ENCODE measurements around the gene BAIAP3. TPM values are rescaled to one million over a fixed set of nuclear protein-coding genes. Genes with fewer than 3 reads are reported as not detected.

BAIAP3 gene
- total and polyA plus RNA-seq, 2 experiments from 2014 or later = 5.2 to 13.0 TPM

DNA sequence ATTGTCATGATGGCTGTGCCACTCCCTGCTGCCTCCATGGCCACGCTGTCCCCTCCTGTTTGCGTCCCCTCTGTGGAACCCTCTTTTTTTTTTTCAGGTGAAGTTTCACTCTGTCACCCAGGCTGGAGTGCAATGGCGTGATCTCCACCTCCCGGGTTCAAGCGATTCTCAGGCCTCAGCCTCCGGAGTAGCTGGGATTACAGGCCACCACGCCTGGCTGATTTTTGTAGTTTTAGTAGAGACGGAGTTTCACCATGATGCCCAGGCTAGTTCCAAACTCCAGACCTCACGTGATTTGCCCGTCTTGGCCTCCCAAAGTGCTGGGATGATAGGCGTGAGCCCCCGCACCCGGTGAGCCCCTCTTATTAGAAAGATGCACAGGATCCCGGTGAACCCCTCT is 35.0 kb upstream of the BAIAP3 start:
- H2AFZ ChIP-seq = no peak overlapping the region
- no peak overlapping the region for H3K4me3 ChIP-seq
- no peaks in the 10 kb centered on the region for H3K9me2 ChIP-seq (ENCODE audit: insufficient read depth)
- H3K4me1 Mint-ChIP-seq = peaks cover 29% of the 10 kb centered on the region
- H3K4me3 Mint-ChIP-seq = no peak overlapping the region
- no peaks in the 10 kb centered on the region for H3K9me3 Mint-ChIP-seq
- no peak overlapping the region for H3K27ac Mint-ChIP-seq
- H3K36me3 ChIP-seq (ENCODE audit: insufficient read depth) = no peaks in the 10 kb centered on the region
- peaks cover 13% of the 10 kb centered on the region for H3K4me1 ChIP-seq (ENCODE audit: insufficient read depth)
- H3K36me3 Mint-ChIP-seq (ENCODE audit: low read depth) = no peaks in the 10 kb centered on the region
- H3K4me2 ChIP-seq = no peak overlapping the region
- H3K27me3 ChIP-seq (ENCODE audit: insufficient read depth) = no peaks in the 10 kb centered on the region; the same call in 1 of the 2 replicates
- peaks cover 6% of the 10 kb centered on the region; the same call in 1 of the 2 replicates for H3F3A ChIP-seq (replicated peaks; ENCODE audit: low read depth)
- DNase-seq (ENCODE audit: low spot score) (no peak), ATAC-seq (no peak)
- H3K79me2 ChIP-seq (replicated peaks; ENCODE audit: insufficient read depth) = no peaks in the 10 kb centered on the region
- TF ChIP-seq STAT1 (IDR thresholded peaks at IDR 0.05; ENCODE audit: unreplicated experiment) (no peak), NANOG (IDR thresholded peaks at IDR 0.05; ENCODE audit: borderline replicate concordance) (no peak), EZH2phosphoT487 (IDR thresholded peaks at IDR 0.05; ENCODE audit: unreplicated experiment) (no peak), ZNF114 (CRISPR knock-in tag; IDR thresholded peaks at IDR 0.05) (no peak), JUNB (IDR thresholded peaks at IDR 0.05; ENCODE audit: unreplicated experiment) (no peak), ZNF331 (CRISPR knock-in tag; IDR thresholded peaks at IDR 0.05; ENCODE audit: low read depth) (no peak), EZH2 (IDR thresholded peaks at IDR 0.05; ENCODE audit: low read depth, unreplicated experiment) (no peak)
- TF ChIP-seq, protein P1, sequence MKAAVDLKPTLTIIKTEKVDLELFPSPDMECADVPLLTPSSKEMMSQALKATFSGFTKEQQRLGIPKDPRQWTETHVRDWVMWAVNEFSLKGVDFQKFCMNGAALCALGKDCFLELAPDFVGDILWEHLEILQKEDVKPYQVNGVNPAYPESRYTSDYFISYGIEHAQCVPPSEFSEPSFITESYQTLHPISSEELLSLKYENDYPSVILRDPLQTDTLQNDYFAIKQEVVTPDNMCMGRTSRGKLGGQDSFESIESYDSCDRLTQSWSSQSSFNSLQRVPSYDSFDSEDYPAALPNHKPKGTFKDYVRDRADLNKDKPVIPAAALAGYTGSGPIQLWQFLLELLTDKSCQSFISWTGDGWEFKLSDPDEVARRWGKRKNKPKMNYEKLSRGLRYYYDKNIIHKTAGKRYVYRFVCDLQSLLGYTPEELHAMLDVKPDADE (IDR thresholded peaks at IDR 0.05) = no peak
- TF ChIP-seq, protein P2, sequence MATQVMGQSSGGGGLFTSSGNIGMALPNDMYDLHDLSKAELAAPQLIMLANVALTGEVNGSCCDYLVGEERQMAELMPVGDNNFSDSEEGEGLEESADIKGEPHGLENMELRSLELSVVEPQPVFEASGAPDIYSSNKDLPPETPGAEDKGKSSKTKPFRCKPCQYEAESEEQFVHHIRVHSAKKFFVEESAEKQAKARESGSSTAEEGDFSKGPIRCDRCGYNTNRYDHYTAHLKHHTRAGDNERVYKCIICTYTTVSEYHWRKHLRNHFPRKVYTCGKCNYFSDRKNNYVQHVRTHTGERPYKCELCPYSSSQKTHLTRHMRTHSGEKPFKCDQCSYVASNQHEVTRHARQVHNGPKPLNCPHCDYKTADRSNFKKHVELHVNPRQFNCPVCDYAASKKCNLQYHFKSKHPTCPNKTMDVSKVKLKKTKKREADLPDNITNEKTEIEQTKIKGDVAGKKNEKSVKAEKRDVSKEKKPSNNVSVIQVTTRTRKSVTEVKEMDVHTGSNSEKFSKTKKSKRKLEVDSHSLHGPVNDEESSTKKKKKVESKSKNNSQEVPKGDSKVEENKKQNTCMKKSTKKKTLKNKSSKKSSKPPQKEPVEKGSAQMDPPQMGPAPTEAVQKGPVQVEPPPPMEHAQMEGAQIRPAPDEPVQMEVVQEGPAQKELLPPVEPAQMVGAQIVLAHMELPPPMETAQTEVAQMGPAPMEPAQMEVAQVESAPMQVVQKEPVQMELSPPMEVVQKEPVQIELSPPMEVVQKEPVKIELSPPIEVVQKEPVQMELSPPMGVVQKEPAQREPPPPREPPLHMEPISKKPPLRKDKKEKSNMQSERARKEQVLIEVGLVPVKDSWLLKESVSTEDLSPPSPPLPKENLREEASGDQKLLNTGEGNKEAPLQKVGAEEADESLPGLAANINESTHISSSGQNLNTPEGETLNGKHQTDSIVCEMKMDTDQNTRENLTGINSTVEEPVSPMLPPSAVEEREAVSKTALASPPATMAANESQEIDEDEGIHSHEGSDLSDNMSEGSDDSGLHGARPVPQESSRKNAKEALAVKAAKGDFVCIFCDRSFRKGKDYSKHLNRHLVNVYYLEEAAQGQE (IDR thresholded peaks at IDR 0.05; ENCODE audit: unreplicated experiment) = no peak
- no peak overlapping the region for H3K27ac ChIP-seq (ENCODE audit: low read depth)
- H3K27me3 Mint-ChIP-seq (ENCODE audit: insufficient read depth, low read depth, poor library complexity) = peaks cover 25% of the 10 kb centered on the region
- H4K20me1 ChIP-seq (replicated peaks; ENCODE audit: insufficient read depth) = no peaks in the 10 kb centered on the region

DNA sequence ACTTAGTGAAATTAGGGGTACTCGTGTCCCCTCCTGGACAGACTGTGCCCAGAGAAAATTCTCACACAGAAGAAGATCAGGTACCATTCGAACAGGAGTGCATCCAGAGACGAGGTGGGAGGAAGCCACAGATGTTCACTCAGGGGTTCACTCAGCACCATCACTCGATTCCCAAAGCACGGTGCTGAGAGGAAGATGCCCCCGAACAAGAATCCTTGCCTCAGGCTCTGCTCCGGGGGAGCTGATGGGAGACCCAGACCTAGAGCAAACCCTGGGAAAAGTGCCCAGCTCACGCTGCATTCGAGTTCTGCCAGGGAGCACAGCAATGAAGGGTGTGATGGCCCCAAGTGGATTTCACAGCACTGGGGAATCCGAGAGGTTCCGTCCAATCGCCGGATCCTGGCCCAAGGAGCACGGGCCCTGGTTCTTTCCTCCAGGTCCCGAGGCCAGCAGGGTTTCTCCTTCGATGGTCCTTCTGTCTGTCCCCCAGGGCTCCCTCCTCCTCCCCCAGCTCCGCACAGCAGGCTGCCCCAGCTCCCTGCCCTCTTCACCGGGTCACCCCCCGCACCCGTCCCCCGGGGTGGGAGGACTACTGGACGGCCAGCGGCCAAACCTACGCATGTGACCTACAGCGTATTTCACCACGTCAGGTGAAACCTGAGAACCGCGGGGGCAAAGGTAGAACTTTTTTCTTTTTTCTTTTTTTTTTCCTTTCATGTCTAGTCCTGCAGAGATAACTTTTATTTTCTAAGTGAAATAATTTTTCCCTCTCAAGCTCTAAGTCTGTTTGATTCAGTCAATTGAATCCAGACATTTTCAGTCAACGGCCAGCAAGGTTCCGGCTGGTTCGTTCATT is 34.2 kb upstream of the BAIAP3 start:
- H3K27ac Mint-ChIP-seq = no peak overlapping the region
- peaks cover 26% of the 10 kb centered on the region for H3K27me3 Mint-ChIP-seq (ENCODE audit: insufficient read depth, low read depth, poor library complexity)
- Histone ChIP-seq H3K4me3 (no peak overlapping the region), H3K36me3 (ENCODE audit: insufficient read depth) (no peaks in the 10 kb centered on the region), H3K9me2 (ENCODE audit: insufficient read depth) (no peaks in the 10 kb centered on the region), H3K27me3 (ENCODE audit: insufficient read depth) (no peaks in the 10 kb centered on the region; the same call in 1 of the 2 replicates), H3K79me2 (replicated peaks; ENCODE audit: insufficient read depth) (no peaks in the 10 kb centered on the region), H3F3A (replicated peaks; ENCODE audit: low read depth) (peaks cover 12% of the 10 kb centered on the region), H3K4me2 (no peak overlapping the region), H3K4me1 (ENCODE audit: insufficient read depth) (peaks cover 20% of the 10 kb centered on the region), H4K20me1 (replicated peaks; ENCODE audit: insufficient read depth) (no peaks in the 10 kb centered on the region), H2AFZ (no peak overlapping the region), H3K27ac (ENCODE audit: low read depth) (no peak overlapping the region)
- no peak for ATAC-seq
- no peaks in the 10 kb centered on the region for H3K9me3 Mint-ChIP-seq
- DNase-seq (ENCODE audit: low spot score) = no peak
- no peak overlapping the region for H3K4me3 Mint-ChIP-seq
- peaks cover 31% of the 10 kb centered on the region for H3K4me1 Mint-ChIP-seq
- H3K36me3 Mint-ChIP-seq (ENCODE audit: low read depth) = no peaks in the 10 kb centered on the region
- TF ChIP-seq POLR2AphosphoS5 (IDR thresholded peaks at IDR 0.05; ENCODE audit: low read depth) (no peak), ZNF331 (CRISPR knock-in tag; IDR thresholded peaks at IDR 0.05; ENCODE audit: low read depth) (no peak), STAT1 (IDR thresholded peaks at IDR 0.05; ENCODE audit: unreplicated experiment) (no peak), ZNF114 (CRISPR knock-in tag; IDR thresholded peaks at IDR 0.05) (no peak), EZH2phosphoT487 (IDR thresholded peaks at IDR 0.05; ENCODE audit: unreplicated experiment) (no peak), JUNB (IDR thresholded peaks at IDR 0.05; ENCODE audit: unreplicated experiment) (no peak)
- TF ChIP-seq, protein P1 (IDR thresholded peaks at IDR 0.05) = no peak
- TF ChIP-seq, protein P2 (IDR thresholded peaks at IDR 0.05; ENCODE audit: unreplicated experiment) = no peak
- TF ChIP-seq, protein P3, sequence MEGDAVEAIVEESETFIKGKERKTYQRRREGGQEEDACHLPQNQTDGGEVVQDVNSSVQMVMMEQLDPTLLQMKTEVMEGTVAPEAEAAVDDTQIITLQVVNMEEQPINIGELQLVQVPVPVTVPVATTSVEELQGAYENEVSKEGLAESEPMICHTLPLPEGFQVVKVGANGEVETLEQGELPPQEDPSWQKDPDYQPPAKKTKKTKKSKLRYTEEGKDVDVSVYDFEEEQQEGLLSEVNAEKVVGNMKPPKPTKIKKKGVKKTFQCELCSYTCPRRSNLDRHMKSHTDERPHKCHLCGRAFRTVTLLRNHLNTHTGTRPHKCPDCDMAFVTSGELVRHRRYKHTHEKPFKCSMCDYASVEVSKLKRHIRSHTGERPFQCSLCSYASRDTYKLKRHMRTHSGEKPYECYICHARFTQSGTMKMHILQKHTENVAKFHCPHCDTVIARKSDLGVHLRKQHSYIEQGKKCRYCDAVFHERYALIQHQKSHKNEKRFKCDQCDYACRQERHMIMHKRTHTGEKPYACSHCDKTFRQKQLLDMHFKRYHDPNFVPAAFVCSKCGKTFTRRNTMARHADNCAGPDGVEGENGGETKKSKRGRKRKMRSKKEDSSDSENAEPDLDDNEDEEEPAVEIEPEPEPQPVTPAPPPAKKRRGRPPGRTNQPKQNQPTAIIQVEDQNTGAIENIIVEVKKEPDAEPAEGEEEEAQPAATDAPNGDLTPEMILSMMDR (conservative IDR thresholded peaks at IDR 0.05; ENCODE audit: low read depth in 2 of 2) = no peak

Data from GM23338 (cell line).